CD1c-positive myeloid dendritic cell (primary cell): ENCODE results near the gene HOXA7.

Experiments used
- DNase-seq: peaks from one replicate; pipeline ENCODE4 v3.0.0-alpha.2; 2016; ENCODE audit errors: extremely low spot score

HOXA7 gene

GRCh38 chr7:27156508-27156898, at the start of gene HOXA7:
HOXA7 (minus strand) TSS chr7:27156675; CDS start chr7:27156545, 130 bp downstream.
- DNase-seq = no peak

- DNase-seq = peak; percentile 34
These were observed 49.1 kb upstream of the HOXA7 start for GRCh38 chr7:27205325-27206280.

GRCh38 chr7:27204851-27205322, 48.4 kb upstream of the HOXA7 start:
- DNase-seq = no peak

GRCh38 chr7:27203964-27204594, 47.6 kb upstream of the HOXA7 start:
- no peak for DNase-seq

GRCh38 chr7:27203365-27203953, 47.0 kb upstream of the HOXA7 start:
- no peak for DNase-seq

GRCh38 chr7:27202862-27203134, 46.3 kb upstream of the HOXA7 start:
- DNase-seq = no peak

GRCh38 chr7:27202018-27202861, 45.8 kb upstream of the HOXA7 start:
- DNase-seq = no peak

GRCh38 chr7:27201580-27202017, 45.1 kb upstream of the HOXA7 start:
- DNase-seq = no peak

- peak; percentile 69 for DNase-seq
These were observed 44.5 kb upstream of the HOXA7 start for GRCh38 chr7:27200761-27201579.

GRCh38 chr7:27199849-27200760, 43.6 kb upstream of the HOXA7 start, which contains the start of gene HOXA13:
HOXA13 (minus strand) TSS chr7:27200091; CDS start chr7:27200077, 14 bp downstream.
- DNase-seq = no peak

- no peak for DNase-seq
These were observed 42.7 kb upstream of the HOXA7 start for GRCh38 chr7:27198871-27199801.

GRCh38 chr7:27198138-27198841, 41.8 kb upstream of the HOXA7 start:
- DNase-seq = no peak

GRCh38 chr7:27197137-27198042, 40.9 kb upstream of the HOXA7 start:
- no peak for DNase-seq

GRCh38 chr7:27196287-27196767, 39.9 kb upstream of the HOXA7 start:
- DNase-seq = peak; percentile 85

- DNase-seq = no peak
These were observed 38.4 kb upstream of the HOXA7 start for GRCh38 chr7:27194686-27195379.

GRCh38 chr7:27194002-27194352, 37.5 kb upstream of the HOXA7 start:
- DNase-seq = no peak
